A673 (cell line): Measurements from ENCODE around the gene SLIT3.

ENCODE experiments used
- CTCF ChIP-seq: fragments of 300-800, 200-600 bp; sonication (generic); conservative IDR thresholded peaks from 2 replicates; pipeline ENCODE4 v1.5.1; 2017; ENCODE audit warnings: low read depth, mild to moderate bottlenecking, antibody characterized with exemption, low read length, moderate library complexity, mixed read lengths
- EZH2 ChIP-seq: fragments of 200-600 bp; sonication (generic); IDR thresholded peaks from 2 replicates; pipeline ENCODE4 v1.6.1; 2017; ENCODE audit warnings: borderline replicate concordance, low read depth, mild to moderate bottlenecking, mixed read lengths, antibody characterized with exemption, low read length; ENCODE audit not compliant: poor library complexity, severe bottlenecking

GRCh38 chr5:168962306-168962705, 338.6 kb downstream of the SLIT3 start:
- TF ChIP-seq EZH2 (no peak), CTCF (no peak)
